NCI-H187 (cell line): ENCODE results near the gene STARD5.
"Not testable (repeated sequence)": the region's sequence is repeated elsewhere in the genome, so short reads cannot be mapped to it uniquely, and the experiment has no call there.

Source experiments
- DNase-seq, 2 experiments: peaks; one replicate each; lab custom pipeline; 2025; lab: John Stamatoyannopoulos, UW

The STARD5 gene

GRCh38 chr15:81337241-81337640, 13.3 kb upstream of the STARD5 start:
- no peak for DNase-seq

- no peak for DNase-seq
These were observed 12.6 kb upstream of the STARD5 start for GRCh38 chr15:81336568-81336967.

GRCh38 chr15:81335631-81336030, 11.7 kb upstream of the STARD5 start:
- DNase-seq, result peak in 1 of 2 experiments; percentile 69

GRCh38 chr15:81334768-81335435, 11.0 kb upstream of the STARD5 start:
- peak; percentile 48 to 74 for DNase-seq

- no peak for DNase-seq
These were observed 9.4 kb upstream of the STARD5 start for GRCh38 chr15:81333363-81333762.

GRCh38 chr15:81332326-81332725, 8.4 kb upstream of the STARD5 start:
- no peak for DNase-seq

GRCh38 chr15:81331600-81331999, 7.7 kb upstream of the STARD5 start:
- DNase-seq, result no peak

GRCh38 chr15:81331141-81331540, 7.2 kb upstream of the STARD5 start:
- not testable (repeated sequence) for DNase-seq

- no peak for DNase-seq
These were observed 6.6 kb upstream of the STARD5 start for GRCh38 chr15:81330366-81331090.

GRCh38 chr15:81329446-81329845, 5.5 kb upstream of the STARD5 start:
- no peak for DNase-seq

- no peak for DNase-seq
These were observed 3.6 kb upstream of the STARD5 start for GRCh38 chr15:81327516-81327915.

GRCh38 chr15:81326466-81327212, 2.7 kb upstream of the STARD5 start:
- DNase-seq, result no peak

- no peak for DNase-seq
These were observed 390 bp downstream of the STARD5 start for GRCh38 chr15:81323559-81323943.

GRCh38 chr15:81322676-81323253, 1.2 kb downstream of the STARD5 start:
- no peak for DNase-seq

- no peak for DNase-seq
These were observed 2.3 kb downstream of the STARD5 start for GRCh38 chr15:81321667-81322066.

GRCh38 chr15:81317642-81318017, 6.3 kb downstream of the STARD5 start:
- DNase-seq, result no peak

- no peak for DNase-seq
These were observed 7.7 kb downstream of the STARD5 start for GRCh38 chr15:81316267-81316666.

- DNase-seq, result no peak
These were observed 8.3 kb downstream of the STARD5 start for GRCh38 chr15:81315452-81316175.

GRCh38 chr15:81314378-81314777, 9.6 kb downstream of the STARD5 start:
- no peak for DNase-seq

GRCh38 chr15:81313686-81314085, 10.3 kb downstream of the STARD5 start:
- no peak for DNase-seq

GRCh38 chr15:81312790-81313543, 11.0 kb downstream of the STARD5 start:
- no peak for DNase-seq
